Upper lobe of left lung (tissue), 6 donors: ENCODE measurements around the gene KNDC1. TPM values are rescaled to one million over a fixed set of nuclear protein-coding genes. Genes with fewer than 3 reads are reported as not detected.

Experiments used
- ATAC-seq, 2 donors: fragments of 200-7000 bp; cut with Tn5 transposase; one replicate each; pipeline ENCODE4 v1.9.1; 2022; ENCODE audit warnings: mild to moderate bottlenecking in 2 of 2, moderate library complexity in 2 of 2; ENCODE audit not compliant: low FRiP score in 2 of 2
- DNase-seq, 2 donors: peaks; one replicate each; pipeline ENCODE4 v3.0.0-alpha.2; 2019 to 2020
- H3K27ac ChIP-seq, 4 donors: fragments of 200-600 bp; sonication (generic); one replicate each; pipeline ENCODE4 v1.5.1; 2016 to 2019
- H3K27me3 ChIP-seq, 4 donors: fragments of 200-600 bp; sonication (generic); one replicate each; pipeline ENCODE4 v1.5.1; 2017 to 2019
- H3K36me3 ChIP-seq, 4 donors: fragments of 200-600 bp; sonication (generic); one replicate each; pipeline ENCODE4 v1.5.1; 2016 to 2019
- H3K4me1 ChIP-seq, 4 donors: fragments of 200-600 bp; sonication (generic); one replicate each; pipeline ENCODE4 v1.5.1; 2018 to 2019
- H3K4me3 ChIP-seq, 4 donors: fragments of 200-600 bp; sonication (generic); one replicate each; pipeline ENCODE4 v1.5.1; 2017 to 2019; ENCODE audit warnings: mild to moderate bottlenecking in 2 of 4, moderate library complexity in 1 of 4
- H3K9me3 ChIP-seq, 4 donors: fragments of 200-600 bp; sonication (generic); one replicate each; pipeline ENCODE4 v1.5.1; 2018 to 2019
- EP300 ChIP-seq, 4 donors: sonication (generic); formaldehyde crosslinking; IDR thresholded peaks; one replicate each; pipeline ENCODE4 v1.5.1; 2017; ENCODE audit warnings: antibody characterized with exemption in 4 of 4, control low read depth in 2 of 4
- POLR2A ChIP-seq, 4 donors: fragments of 450-650 bp; IDR thresholded peaks; one replicate each; pipeline ENCODE4 v1.5.1; 2016 to 2017; ENCODE audit warnings: antibody characterized with exemption in 4 of 4, mild to moderate bottlenecking in 2 of 4
- POLR2AphosphoS5 ChIP-seq, 2 donors: sonication (generic); formaldehyde crosslinking; IDR thresholded peaks; one replicate each; pipeline ENCODE4 v1.5.1; 2017; ENCODE audit warnings: antibody characterized with exemption in 2 of 2
- WGBS, 2 donors: methylation state at CpG; one replicate each; pipeline ENCODE4 v1.1.5; 2017 to 2018; 5-methylcytosine and 5-hydroxymethylcytosine counted together
- total RNA-seq, 6 donors: library from RNA; depleted of rRNA in 4 of 6; stranded (reverse); fragments of >200 nt in 4 of 6; gene quantifications; one replicate each; pipeline versions ENCODE4 v1.1.0 to v1.2.1, GENCODE V29; 2016 to 2021
- TF ChIP-seq, protein P1 (sequence below), 6 experiments: fragments of 450-650 bp in 4 of 6; fragments of 200-600 bp in 2 of 6; sonication (generic) in 2 of 6; IDR thresholded peaks; one replicate each; pipeline ENCODE4 v1.5.1; 2016 to 2019; ENCODE audit warnings: antibody characterized with exemption in 6 of 6
- donor health status: DM: no; HTN: no; CAD: no; lungs with moderate emphysema.
- donor health status: DM: no; HTN: yes; CAD: no; lungs with severe emphysema.

KNDC1 gene
- total RNA-seq, 6 donors from 2014 or later = 7.1 to 30.3 (median 15.5) TPM

DNA sequence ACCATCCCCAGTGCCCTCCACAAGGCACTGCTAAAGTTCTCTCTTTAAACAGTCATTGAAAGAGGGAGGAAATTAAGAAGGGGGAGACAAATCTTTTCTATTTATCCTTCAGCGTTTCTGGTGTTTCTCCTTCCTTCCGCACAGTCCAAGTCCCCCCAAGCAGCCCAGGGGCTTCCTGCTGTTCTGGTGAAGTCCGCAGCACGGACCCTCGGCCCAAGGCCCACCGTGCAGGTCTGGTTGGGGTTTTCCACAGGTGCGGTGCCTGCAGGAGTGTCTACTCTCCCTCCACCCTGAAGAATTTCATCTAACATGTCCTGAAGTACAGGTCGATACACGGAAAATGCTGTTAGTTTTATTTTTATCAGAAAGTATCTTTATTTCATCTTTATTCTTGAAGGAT lies 34.1 kb upstream of the KNDC1 start:
- 84 to 86% methylated on average over 9 of the region's 9 CpGs for WGBS, 2 donors
- TF ChIP-seq, protein P1, sequence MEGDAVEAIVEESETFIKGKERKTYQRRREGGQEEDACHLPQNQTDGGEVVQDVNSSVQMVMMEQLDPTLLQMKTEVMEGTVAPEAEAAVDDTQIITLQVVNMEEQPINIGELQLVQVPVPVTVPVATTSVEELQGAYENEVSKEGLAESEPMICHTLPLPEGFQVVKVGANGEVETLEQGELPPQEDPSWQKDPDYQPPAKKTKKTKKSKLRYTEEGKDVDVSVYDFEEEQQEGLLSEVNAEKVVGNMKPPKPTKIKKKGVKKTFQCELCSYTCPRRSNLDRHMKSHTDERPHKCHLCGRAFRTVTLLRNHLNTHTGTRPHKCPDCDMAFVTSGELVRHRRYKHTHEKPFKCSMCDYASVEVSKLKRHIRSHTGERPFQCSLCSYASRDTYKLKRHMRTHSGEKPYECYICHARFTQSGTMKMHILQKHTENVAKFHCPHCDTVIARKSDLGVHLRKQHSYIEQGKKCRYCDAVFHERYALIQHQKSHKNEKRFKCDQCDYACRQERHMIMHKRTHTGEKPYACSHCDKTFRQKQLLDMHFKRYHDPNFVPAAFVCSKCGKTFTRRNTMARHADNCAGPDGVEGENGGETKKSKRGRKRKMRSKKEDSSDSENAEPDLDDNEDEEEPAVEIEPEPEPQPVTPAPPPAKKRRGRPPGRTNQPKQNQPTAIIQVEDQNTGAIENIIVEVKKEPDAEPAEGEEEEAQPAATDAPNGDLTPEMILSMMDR (IDR thresholded peaks at IDR 0.05) = no peak
- TF ChIP-seq POLR2A (IDR thresholded peaks at IDR 0.05) (no peak), POLR2AphosphoS5 (IDR thresholded peaks at IDR 0.05) (no peak), EP300 (IDR thresholded peaks at IDR 0.05) (no peak)
- peak; percentile 17 to 37 for DNase-seq
- Histone ChIP-seq H3K9me3 (peaks cover 0 to 4% (median 0%) of the 10 kb centered on the region in 4 donors), H3K4me1 (peaks cover 0 to 3% (median 0%) of the 10 kb centered on the region in 4 donors), H3K27me3 (no peaks in the 10 kb centered on the region), H3K27ac (no peak overlapping the region), H3K4me3 (no peak overlapping the region), H3K36me3 (no peaks in the 10 kb centered on the region)
- ATAC-seq = no peak

DNA sequence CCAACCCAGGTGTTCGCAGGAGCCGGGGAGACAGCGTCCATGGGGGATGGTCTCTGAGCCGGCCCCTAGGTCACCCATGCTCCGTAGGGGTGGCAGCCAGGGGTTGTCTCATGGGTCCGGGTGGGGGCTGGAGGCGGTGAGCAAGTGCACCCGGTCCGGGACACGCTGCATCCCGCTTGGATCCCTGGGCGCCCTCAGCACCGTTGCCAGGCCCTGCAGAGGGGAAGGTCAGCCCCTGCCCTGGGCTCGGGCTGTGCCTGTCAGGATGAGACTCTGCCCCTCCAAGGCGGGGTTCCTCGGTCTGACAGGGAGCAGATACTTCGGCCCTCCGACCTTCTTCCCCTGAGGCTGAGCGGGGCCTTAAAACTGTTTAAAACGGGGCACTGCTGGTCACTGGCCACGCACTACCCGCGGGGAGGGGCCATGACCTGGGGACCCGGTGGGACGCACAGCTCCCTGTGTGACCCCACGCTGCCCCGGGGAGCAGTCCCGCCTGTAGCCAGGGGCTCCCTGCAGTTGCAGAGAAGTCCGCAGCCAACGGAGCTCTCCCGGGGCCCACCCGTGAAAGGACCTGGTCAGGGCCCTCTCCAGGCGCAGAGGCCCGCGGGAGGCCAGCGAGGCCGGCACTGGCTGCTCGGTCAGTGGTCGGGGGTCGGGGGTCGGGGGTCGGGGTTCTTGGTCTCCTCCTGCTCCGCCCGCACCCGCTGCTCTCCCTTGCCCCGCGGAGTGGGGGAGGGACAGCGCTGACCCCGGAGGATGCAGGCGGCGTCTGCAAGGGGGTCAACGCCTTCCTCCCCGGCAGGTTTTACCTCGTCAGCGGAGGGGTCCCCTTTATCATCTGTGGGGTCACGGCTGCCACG lies 33.4 kb upstream of the KNDC1 start:
- H3K27me3 ChIP-seq = no peaks in the 10 kb centered on the region
- 90% methylated on average over 11 to 49 of the region's 57 CpGs for WGBS, 2 donors
- peak; percentile 17 to 74 for DNase-seq

DNA sequence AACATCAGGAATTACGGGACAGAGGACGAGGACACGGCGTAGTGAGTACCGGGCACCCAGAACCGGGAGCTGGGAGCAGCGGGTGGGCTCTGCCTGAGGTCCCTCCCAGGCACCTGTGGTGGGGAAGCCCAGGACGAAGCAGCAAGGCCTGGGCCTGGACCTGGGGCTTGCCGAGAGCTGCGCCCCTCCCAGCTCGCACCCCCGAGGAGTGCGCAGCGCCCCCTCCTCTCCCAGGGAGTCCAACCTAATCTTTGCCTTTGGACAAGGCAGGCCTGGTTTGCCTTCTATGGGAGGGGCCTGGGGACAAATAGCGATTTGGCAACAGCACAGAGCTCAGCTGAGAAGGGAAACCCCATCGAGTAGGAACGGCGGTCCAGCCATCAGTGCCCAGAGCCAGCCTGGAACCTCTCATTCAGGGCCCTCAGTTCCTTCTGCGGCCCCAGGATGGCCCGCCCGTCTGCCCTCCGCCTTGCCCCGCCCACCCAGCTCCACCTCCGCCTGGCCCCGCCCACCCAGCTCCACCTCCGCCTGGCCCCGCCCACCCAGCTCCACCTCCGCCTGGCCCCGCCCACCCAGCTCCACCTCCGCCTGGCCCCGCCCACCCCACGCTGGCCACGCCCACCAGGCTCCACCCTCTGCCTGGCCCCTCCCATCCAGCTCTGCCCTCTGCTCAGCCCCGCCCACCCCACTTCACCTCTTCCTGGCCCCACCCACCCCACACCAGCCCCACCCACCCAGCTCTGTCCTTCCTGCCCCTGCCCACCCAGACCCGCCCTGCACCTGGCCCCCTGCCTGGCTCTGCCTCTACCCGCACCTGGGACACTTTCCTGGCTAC lies 32.5 kb upstream of the KNDC1 start:
- no peak for ATAC-seq

More for the DNA sequence above, 33.4 kb upstream of the KNDC1 start:
- no peak overlapping the region for H3K4me3 ChIP-seq
- peaks cover 0 to 3% (median 0%) of the 10 kb centered on the region in 4 donors for H3K4me1 ChIP-seq
- ATAC-seq = no peak
- H3K9me3 ChIP-seq = peaks cover 0 to 4% (median 0%) of the 10 kb centered on the region in 4 donors
- H3K27ac ChIP-seq = no peak overlapping the region
- TF ChIP-seq POLR2A (IDR thresholded peaks at IDR 0.05) (no peak), EP300 (IDR thresholded peaks at IDR 0.05) (no peak), POLR2AphosphoS5 (IDR thresholded peaks at IDR 0.05) (no peak)
- TF ChIP-seq, protein P1 (IDR thresholded peaks at IDR 0.05) = no peak
- no peaks in the 10 kb centered on the region for H3K36me3 ChIP-seq

DNA sequence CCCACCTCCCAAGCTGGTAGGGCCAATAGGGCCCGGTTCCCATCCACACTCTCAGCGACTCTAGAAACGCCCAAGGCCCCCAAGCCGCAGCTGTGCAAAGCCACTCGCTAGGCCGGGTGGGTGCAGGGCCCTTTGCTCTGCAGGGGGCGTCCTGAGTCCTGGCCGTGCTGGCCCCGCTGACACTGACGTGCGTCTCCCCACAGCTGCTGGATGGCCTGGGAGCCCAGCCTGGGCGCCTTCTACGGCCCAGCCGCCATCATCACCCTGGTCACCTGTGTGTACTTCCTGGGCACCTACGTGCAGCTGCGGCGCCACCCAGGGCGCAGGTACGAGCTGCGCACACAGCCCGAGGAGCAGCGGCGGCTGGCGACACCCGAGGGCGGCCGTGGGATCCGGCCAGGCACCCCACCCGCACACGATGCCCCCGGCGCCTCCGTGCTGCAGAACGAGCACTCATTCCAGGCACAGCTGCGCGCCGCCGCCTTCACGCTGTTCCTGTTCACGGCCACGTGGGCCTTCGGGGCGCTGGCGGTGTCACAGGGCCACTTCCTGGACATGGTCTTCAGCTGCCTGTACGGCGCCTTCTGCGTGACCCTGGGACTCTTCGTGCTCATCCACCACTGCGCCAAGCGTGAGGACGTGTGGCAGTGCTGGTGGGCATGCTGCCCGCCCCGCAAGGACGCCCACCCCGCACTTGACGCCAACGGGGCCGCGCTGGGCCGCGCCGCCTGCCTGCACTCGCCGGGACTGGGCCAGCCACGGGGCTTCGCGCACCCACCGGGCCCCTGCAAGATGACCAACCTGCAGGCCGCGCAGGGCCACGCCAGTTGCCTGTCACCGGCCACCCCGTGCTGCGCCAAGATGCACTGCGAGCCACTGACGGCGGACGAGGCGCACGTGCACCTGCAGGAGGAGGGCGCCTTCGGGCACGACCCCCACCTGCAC lies 31.6 kb upstream of the KNDC1 start:
- H3K27me3 ChIP-seq = no peaks in the 10 kb centered on the region
- H3K36me3 ChIP-seq = no peaks in the 10 kb centered on the region
- H3K4me3 ChIP-seq = no peak overlapping the region
- ATAC-seq = no peak
- no peak for TF ChIP-seq POLR2A (IDR thresholded peaks at IDR 0.05)
- no peak for TF ChIP-seq POLR2AphosphoS5 (IDR thresholded peaks at IDR 0.05)
- TF ChIP-seq, protein P1 (IDR thresholded peaks at IDR 0.05) = no peak
- no peak for TF ChIP-seq EP300 (IDR thresholded peaks at IDR 0.05)
- peaks cover 0 to 4% (median 0%) of the 10 kb centered on the region in 4 donors for H3K9me3 ChIP-seq
- peak; percentile 16 to 81 for DNase-seq
- 94 to 98% methylated on average over 12 to 79 of the region's 83 CpGs for WGBS, 2 donors
- H3K27ac ChIP-seq = no peak overlapping the region
- peaks cover 0 to 3% (median 0%) of the 10 kb centered on the region in 4 donors for H3K4me1 ChIP-seq

More for the DNA sequence above, 32.5 kb upstream of the KNDC1 start:
- Histone ChIP-seq H3K4me1 (peaks cover 0 to 3% (median 0%) of the 10 kb centered on the region in 4 donors), H3K36me3 (no peaks in the 10 kb centered on the region), H3K27ac (no peak overlapping the region), H3K9me3 (peaks cover 0 to 4% (median 0%) of the 10 kb centered on the region in 4 donors), H3K4me3 (no peak overlapping the region), H3K27me3 (no peaks in the 10 kb centered on the region)
- no peak for TF ChIP-seq POLR2AphosphoS5 (IDR thresholded peaks at IDR 0.05)
- TF ChIP-seq, protein P1 (IDR thresholded peaks at IDR 0.05) = no peak
- no peak for TF ChIP-seq POLR2A (IDR thresholded peaks at IDR 0.05)
- no peak for TF ChIP-seq EP300 (IDR thresholded peaks at IDR 0.05)
- 87 to 96% methylated on average over 18 of the region's 36 CpGs for WGBS, 2 donors
- peak; percentile 16 to 73 for DNase-seq
